PC-3 (cell line): ENCODE measurements around the gene SPINK4. TPM values are rescaled to one million over a fixed set of nuclear protein-coding genes. Genes with fewer than 3 reads are reported as not detected.

ENCODE experiments used
- ATAC-seq: fragments of 200-7000 bp; cut with Tn5 transposase; 2 replicates; pipeline ENCODE4 v1.9.1; 2020; ENCODE audit warnings: mild to moderate bottlenecking, moderate library complexity
- BruUV-seq: library from RNA; stranded (reverse); fragments of 400-500 nt; replicated peaks from 2 replicates; lab custom pipeline; 2021; lab: Mats Ljungman, UMichigan
- CTCF ChIA-PET: fragments of 300-600 bp; sonication (Branson Sonifier 250); formaldehyde crosslinking; loops from one replicate; lab custom pipeline; 2022; ENCODE audit warnings: antibody characterized with exemption; lab: Charles Lee
- POLR2A ChIA-PET: fragments of 300-600 bp; sonication (Branson Sonifier 250); formaldehyde crosslinking; loops from one replicate; lab custom pipeline; 2022; ENCODE audit warnings: antibody characterized with exemption; ENCODE audit not compliant: unreplicated experiment; lab: Charles Lee
- DNase-seq: peaks from one replicate; pipeline ENCODE4 v3.0.0-alpha.2; 2015
- H2AFZ ChIP-seq: fragments of 300-600 bp; sonication (generic); 2 replicates; pipeline ENCODE4 v1.6.0; 2016; ENCODE audit warnings: antibody characterized with exemption, low read length
- H3F3A ChIP-seq: fragments of 300-600 bp; sonication (generic); one replicate; pipeline ENCODE4 v1.6.0; 2017; ENCODE audit warnings: antibody characterized with exemption, low read length, control low read depth, mild to moderate bottlenecking; ENCODE audit not compliant: unreplicated experiment
- H3K27ac ChIP-seq: fragments of 300-600 bp; sonication (generic); 2 replicates; pipeline ENCODE4 v1.5.1; 2016; ENCODE audit warnings: mild to moderate bottlenecking, low read length
- H3K27me3 ChIP-seq: fragments of 300-600 bp; sonication (generic); 2 replicates; pipeline ENCODE4 v1.6.1; 2016; ENCODE audit warnings: low read length, mixed read lengths
- H3K36me3 ChIP-seq: fragments of 300-600 bp; sonication (generic); 2 replicates; pipeline ENCODE4 v1.6.1; 2016; ENCODE audit warnings: low read depth, mixed run types, low read length, mixed read lengths
- H3K4me1 ChIP-seq: fragments of 300-600 bp; sonication (generic); 2 replicates; pipeline ENCODE4 v1.5.1; 2016; ENCODE audit warnings: low read length; ENCODE audit not compliant: insufficient read depth
- H3K4me2 ChIP-seq: fragments of 300-600 bp; sonication (generic); 2 replicates; pipeline ENCODE4 v1.6.0; 2016; ENCODE audit warnings: low read length
- H3K4me3 ChIP-seq: fragments of 300-600 bp; sonication (generic); 2 replicates; pipeline ENCODE4 v1.5.1; 2016; ENCODE audit warnings: mild to moderate bottlenecking, low read length, mixed read lengths
- H3K79me2 ChIP-seq: fragments of 300-600 bp; sonication (generic); 2 replicates; pipeline ENCODE4 v1.6.1; 2017; ENCODE audit warnings: low read length, mixed read lengths
- H3K9ac ChIP-seq: fragments of 300-600 bp; sonication (generic); 2 replicates; pipeline ENCODE4 v1.6.0; 2016; ENCODE audit warnings: mild to moderate bottlenecking, low read length
- H3K9me2 ChIP-seq: fragments of 300-600 bp; sonication (generic); replicated peaks from 2 replicates; pipeline ENCODE4 v1.6.1; 2016; ENCODE audit warnings: mixed run types, low read length, mixed read lengths
- H3K9me3 ChIP-seq: fragments of 300-600 bp; sonication (generic); 2 replicates; pipeline ENCODE4 v1.6.1; 2016; ENCODE audit warnings: low read length, mixed read lengths
- H4K20me1 ChIP-seq: fragments of 300-600 bp; sonication (generic); 2 replicates; pipeline ENCODE4 v1.6.1; 2016; ENCODE audit warnings: low read length, mixed read lengths
- EZH2 ChIP-seq: fragments of 300-600 bp; sonication (generic); IDR thresholded peaks from one replicate; pipeline ENCODE4 v1.6.1; 2017; ENCODE audit warnings: antibody characterized with exemption, mild to moderate bottlenecking, low read length; ENCODE audit not compliant: unreplicated experiment
- EZH2phosphoT487 ChIP-seq: fragments of 300-600 bp; sonication (generic); IDR thresholded peaks from 2 replicates; pipeline ENCODE4 v1.6.1; 2018; ENCODE audit warnings: mild to moderate bottlenecking, antibody characterized with exemption, low read length, borderline replicate concordance
- intact Hi-C: fragments of 100-400 bp; cut with micrococcal nuclease; formaldehyde crosslinking; loops from 2 replicates; pipeline ENCODE4 v1.9.0; 2023
- total RNA-seq: library from RNA; depleted of rRNA; stranded (reverse); fragments of >200 nt; gene quantifications from 2 replicates; pipeline ENCODE4 v1.2.3, GENCODE V29; 2014
- TF ChIP-seq, protein P1 (sequence below): fragments of 300-600 bp; sonication (generic); conservative IDR thresholded peaks from 2 replicates; pipeline ENCODE4 v1.5.1; 2017; ENCODE audit warnings: antibody characterized with exemption, low read depth, mild to moderate bottlenecking, low read length

Gene SPINK4
- total RNA-seq, 1 experiment from 2014 or later: not detected

DNA sequence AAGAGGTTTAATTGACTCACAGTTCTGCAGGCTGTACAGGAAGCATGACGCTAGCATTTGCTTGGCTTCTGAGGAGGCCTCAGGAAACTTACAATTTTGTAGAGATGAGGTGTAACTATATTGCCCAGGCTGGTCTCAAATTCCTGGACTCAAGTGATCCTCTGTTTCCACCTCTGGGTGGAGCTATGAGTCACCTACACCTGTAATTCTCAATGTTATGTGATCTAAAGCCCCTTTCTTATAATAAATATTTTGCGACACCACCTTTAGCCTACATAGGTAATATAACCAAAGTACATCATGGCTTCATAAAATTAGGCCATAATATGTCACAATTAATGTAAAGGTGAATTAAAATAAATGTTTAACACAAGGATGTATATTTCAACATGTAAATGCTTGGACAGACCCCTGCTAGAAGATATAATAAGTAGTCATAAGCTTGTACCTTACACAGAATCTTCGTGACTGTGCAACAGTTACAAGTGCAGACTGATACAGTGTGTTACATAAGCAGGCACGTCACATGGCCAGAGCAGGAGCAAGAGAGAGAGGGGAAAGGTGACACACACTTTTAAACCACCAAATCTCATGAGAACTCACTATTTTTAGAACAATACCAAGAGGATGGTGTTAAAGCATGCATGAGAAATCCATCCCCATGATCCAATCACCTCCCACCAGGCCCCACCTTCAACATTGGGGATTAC, 29.8 kb upstream of the SPINK4 start:
- H4K20me1 ChIP-seq: no peaks in the 10 kb centered on the region
- H3K4me3 ChIP-seq: no peak overlapping the region
- no peaks in the 10 kb centered on the region for H3K79me2 ChIP-seq
- no peaks in the 10 kb centered on the region for H3K9me3 ChIP-seq
- H3K9me2 ChIP-seq: no peaks in the 10 kb centered on the region
- H3K9ac ChIP-seq: no peak overlapping the region
- DNase-seq (peak; percentile 17), ATAC-seq (no peak)
- no peaks in the 10 kb centered on the region for H3K36me3 ChIP-seq
- no peak overlapping the region for H2AFZ ChIP-seq
- CTCF ChIA-PET: no interaction called here
- H3K27ac ChIP-seq: no peak overlapping the region
- no peaks in the 10 kb centered on the region for H3K27me3 ChIP-seq
- H3F3A ChIP-seq: no peaks in the 10 kb centered on the region
- peaks cover 11% of the 10 kb centered on the region for H3K4me1 ChIP-seq
- BruUV-seq: no TSS peak
- POLR2A ChIA-PET: no interaction called here
- intact Hi-C loops: no loop called here
- H3K4me2 ChIP-seq: no peak overlapping the region
- TF ChIP-seq EZH2phosphoT487: no peak
- no peak for TF ChIP-seq EZH2
- TF ChIP-seq, protein P1, sequence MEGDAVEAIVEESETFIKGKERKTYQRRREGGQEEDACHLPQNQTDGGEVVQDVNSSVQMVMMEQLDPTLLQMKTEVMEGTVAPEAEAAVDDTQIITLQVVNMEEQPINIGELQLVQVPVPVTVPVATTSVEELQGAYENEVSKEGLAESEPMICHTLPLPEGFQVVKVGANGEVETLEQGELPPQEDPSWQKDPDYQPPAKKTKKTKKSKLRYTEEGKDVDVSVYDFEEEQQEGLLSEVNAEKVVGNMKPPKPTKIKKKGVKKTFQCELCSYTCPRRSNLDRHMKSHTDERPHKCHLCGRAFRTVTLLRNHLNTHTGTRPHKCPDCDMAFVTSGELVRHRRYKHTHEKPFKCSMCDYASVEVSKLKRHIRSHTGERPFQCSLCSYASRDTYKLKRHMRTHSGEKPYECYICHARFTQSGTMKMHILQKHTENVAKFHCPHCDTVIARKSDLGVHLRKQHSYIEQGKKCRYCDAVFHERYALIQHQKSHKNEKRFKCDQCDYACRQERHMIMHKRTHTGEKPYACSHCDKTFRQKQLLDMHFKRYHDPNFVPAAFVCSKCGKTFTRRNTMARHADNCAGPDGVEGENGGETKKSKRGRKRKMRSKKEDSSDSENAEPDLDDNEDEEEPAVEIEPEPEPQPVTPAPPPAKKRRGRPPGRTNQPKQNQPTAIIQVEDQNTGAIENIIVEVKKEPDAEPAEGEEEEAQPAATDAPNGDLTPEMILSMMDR: no peak

DNA sequence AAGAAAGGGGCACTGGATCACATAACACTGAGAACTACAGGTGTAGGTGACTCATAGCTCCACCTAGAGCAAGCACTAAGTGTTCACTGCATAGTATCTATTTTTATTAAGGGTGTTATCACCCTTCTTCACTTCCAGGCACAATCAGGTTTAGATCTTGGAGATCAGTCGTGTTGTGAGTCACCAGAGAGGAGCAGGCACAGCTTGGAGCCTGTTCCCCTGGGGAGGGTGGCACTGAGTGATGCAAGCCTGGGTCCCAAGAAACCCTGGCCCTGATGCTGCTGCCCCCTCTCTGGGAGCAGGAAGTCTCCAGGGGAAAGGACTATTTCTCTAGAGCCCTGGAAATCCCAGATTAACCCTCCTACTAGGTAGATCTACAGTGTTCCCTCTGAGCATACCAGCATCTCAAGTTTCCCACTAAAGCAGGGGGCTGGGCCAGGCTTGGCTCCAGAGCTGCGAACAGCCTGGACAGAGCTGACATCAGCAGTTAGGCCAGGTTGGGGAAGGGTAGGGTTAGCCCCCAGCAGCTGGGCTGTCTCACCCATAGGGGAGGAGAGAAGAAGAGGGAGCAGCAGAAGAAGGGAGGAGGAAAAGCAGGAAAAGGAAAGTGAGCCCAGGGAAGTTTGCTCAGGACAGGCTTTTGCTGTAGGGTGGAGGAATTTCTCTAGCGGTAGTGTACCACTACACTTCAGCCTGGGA, 28.1 kb upstream of the SPINK4 start:
- no peaks in the 10 kb centered on the region for H3K79me2 ChIP-seq
- H3K9me3 ChIP-seq: no peaks in the 10 kb centered on the region
- H2AFZ ChIP-seq: no peak overlapping the region
- H3K36me3 ChIP-seq: no peaks in the 10 kb centered on the region
- H3K4me1 ChIP-seq: peaks cover 11% of the 10 kb centered on the region
- H3K4me3 ChIP-seq: no peak overlapping the region
- H3K27me3 ChIP-seq: no peaks in the 10 kb centered on the region
- H3K9me2 ChIP-seq: no peaks in the 10 kb centered on the region
- ChIA-PET POLR2A (no interaction called here), CTCF (no interaction called here)
- ATAC-seq (peak; percentile 76), DNase-seq (peak; percentile 66)
- H3F3A ChIP-seq: no peaks in the 10 kb centered on the region
- H3K9ac ChIP-seq: no peak overlapping the region
- peak overlapping the region; percentile 39 for H3K27ac ChIP-seq
- TF ChIP-seq EZH2: no peak
- TF ChIP-seq, protein P1: peak; percentile 30; the same call in 1 of the 2 replicates
- H4K20me1 ChIP-seq: no peaks in the 10 kb centered on the region
- H3K4me2 ChIP-seq: no peak overlapping the region
- no TSS peak for BruUV-seq
- intact Hi-C loops: no loop called here
